GM19463 (cell line): ENCODE results near the gene ALDH3B1.

Source experiments
- ATAC-seq: cut with Tn5 transposase; IDR thresholded peaks from one replicate; pipeline ENCODE4 v1.9.1; 2021; ENCODE audit warnings: mild to moderate bottlenecking, moderate library complexity; ENCODE audit not compliant: unreplicated experiment

The ALDH3B1 gene

GRCh38 chr11:68012044-68012842, 2.1 kb downstream of the ALDH3B1 start:
- ATAC-seq: no peak

GRCh38 chr11:68012843-68013610, 2.9 kb downstream of the ALDH3B1 start:
- ATAC-seq: no peak

DNA sequence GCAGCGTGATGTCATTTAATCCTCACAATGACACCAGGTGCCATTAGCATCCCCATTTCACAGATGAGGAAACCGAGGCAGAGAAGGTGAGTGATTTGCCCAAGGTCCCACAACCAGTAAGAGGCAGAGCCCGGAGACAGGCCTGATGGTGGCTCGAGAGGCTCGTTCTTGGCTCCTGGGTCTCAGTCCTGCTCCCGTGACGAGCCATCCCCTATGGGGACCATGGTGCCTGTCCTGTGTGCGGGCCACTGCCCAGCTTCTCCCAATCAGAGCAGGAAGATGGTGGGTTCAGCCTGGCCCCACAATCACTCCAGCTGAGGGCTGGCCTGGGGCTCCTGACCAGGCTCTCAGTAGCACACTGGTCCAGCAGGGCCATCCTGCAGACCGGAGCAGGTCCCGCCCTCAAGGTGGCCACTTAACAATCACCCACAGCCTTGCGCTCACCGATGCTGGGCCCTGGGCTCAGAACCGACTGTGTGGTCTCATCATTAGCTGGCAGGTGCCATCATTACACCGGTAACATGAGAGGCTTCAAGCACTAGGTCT, 3.6 kb downstream of the ALDH3B1 start:
- no peak for ATAC-seq

DNA sequence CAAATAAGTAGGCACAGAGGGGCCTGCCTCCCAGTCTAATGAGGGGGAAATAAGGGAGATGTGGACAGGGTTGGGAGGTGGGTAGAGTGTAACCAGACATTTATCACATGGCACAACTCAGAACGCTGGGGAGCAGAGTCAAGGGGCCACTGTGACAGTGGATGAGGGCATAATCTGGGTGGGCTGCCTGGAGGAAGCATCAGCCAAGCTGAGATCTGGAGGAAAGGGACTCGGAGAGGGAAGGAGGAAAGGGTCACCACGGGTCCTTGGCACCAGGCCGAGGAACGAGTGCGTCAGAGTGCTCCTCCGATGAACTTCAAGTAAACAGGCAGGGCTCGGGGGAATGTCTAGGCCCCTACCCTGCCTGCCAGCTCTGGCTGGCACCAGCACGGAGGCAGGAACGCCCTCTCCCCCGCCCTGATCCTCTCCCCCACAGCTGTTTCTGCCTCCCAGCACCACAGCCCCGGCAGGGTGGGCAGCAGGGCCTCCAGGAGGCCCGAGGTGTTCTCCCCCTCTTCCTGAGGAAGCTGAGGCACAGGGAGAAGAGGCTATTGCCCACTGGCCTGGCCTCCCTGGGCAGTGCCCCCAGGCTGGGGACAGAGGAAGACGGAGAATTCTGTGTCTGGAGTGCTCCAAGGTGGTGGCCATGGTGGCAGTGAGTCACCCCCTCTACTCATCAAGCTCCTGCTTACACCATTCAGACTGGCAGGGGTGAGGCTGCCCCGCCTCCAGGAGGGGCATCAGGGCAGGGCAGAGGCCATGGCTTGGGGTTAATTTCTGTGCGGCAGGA, 4.2 kb downstream of the ALDH3B1 start:
- ATAC-seq: no peak

DNA sequence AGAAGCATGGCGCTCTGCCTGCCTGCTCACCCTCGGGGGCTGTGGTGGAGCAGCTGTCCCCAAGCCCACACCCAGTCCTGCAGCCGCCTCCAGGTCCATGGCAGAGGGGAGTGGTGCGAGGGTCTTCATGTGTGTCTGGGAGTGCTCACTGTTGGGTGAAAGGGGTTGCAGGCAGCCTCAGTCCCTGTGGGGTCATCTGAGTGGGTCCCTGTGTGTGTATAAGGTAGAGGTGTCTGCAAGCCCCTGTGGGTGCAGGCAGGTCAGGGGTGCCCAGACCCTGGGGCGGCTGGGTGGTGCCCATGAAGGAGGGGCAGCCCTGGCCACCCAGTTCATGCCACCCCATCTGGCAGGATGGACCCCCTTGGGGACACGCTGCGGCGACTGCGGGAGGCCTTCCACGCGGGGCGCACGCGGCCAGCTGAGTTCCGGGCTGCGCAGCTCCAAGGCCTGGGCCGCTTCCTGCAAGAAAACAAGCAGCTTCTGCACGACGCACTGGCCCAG, 4.9 kb downstream of the ALDH3B1 start:
- no peak for ATAC-seq

- no peak for ATAC-seq
Observed at GRCh38 chr11:68015467-68015866, 5.3 kb downstream of the ALDH3B1 start.

- ATAC-seq: no peak
Observed at GRCh38 chr11:68016161-68016903, 6.2 kb downstream of the ALDH3B1 start.

GRCh38 chr11:68016904-68017817, 7.0 kb downstream of the ALDH3B1 start:
- no peak for ATAC-seq

DNA sequence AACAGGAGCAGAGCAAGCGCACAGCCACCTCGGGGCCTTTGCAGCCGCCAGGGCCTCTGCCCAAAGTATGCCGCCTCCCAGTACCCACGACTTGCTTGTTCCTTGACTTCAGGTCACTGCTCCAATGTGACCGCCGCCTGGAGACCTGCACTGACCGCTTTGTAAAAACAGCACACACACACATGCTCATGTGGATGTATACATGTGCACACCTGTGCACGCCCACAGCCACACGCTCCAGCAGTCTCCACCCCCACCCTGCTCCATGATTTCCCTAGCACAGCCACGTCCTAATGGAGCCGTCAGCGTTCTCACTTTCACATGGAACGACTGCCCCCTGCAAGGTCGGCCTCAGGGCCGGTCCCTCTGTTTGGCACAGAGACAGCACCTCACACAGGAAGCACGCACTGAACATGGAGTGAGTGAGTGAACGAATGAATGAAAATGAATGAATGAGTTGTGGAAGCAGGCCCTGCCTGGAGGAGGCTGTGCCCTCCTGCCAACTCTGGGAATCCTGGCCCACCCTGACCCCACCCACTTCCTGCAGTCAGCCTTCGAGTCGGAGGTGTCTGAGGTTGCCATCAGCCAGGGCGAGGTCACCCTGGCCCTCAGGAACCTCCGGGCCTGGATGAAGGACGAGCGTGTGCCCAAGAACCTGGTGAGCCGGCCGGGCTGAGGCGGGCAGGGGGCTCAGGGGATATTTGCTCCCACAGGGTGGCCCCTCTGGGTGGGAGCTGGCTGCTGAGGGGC, 8.0 kb downstream of the ALDH3B1 start:
- no peak for ATAC-seq

DNA sequence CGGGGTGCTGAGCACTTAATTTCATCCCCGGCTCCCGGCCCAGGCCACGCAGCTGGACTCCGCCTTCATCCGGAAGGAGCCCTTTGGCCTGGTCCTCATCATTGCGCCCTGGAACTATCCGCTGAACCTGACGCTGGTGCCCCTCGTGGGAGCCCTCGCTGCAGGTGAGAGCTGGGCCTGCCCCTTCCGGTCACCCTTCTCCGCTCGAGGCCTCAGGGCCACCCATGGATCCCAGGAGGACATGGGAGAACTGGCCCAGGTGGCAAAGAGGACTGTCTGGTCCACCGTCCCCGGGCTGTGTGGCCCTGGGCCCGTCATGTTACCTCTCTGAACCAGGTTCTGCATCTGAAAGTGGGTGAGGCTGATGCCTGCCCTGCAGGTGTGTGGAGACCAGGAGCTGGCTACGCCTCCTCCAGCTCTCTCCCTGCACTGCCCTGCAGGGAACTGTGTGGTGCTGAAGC, 8.6 kb downstream of the ALDH3B1 start:
- no peak for ATAC-seq

GRCh38 chr11:68019486-68019885, 9.4 kb downstream of the ALDH3B1 start:
- no peak for ATAC-seq

DNA sequence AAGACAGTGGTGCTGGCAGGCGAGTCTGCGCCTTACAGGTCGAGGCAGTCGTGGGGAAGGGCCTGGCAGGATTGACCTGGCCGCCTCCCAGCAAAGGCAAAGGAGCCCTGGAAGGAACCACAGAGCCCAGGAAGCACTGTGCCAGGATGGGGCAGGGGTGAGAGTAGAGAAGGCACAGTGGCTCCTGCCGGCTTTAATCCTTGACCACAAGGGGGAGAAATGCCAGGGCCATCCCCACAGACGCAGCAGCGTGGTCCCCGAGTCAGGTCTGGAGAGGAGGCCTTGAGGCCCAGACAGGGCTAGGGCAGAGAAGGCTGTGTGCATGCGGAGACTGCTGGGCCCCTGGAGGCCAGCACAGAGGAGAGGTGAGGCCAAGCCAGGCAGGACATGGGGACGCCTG, 10.4 kb downstream of the ALDH3B1 start:
- no peak for ATAC-seq

DNA sequence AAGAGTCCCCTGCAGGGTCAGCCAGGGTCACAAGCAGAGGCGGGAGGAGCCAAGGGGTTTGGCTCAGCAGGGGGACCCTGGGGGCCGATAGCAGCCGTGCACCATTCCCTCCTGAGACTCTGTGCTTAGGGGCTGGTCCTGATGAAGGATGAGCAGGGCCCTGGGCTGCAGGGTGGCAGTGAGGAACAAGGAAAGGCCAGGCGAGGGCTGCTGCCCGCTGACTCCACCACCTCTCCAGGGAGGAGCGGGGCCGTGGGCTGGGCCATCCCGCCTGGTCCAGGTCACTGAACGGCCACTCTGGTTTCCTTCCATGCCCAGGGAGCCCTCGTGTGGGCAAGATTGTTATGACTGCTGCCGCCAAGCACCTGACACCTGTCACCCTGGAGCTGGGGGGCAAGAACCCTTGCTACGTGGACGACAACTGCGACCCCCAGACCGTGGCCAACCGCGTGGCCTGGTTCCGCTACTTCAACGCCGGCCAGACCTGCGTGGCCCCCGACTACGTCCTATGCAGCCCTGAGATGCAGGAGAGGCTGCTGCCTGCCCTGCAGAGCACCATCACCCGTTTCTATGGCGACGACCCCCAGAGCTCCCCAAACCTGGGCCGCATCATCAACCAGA, 11.2 kb downstream of the ALDH3B1 start:
- ATAC-seq: no peak

GRCh38 chr11:68022531-68022930, 12.4 kb downstream of the ALDH3B1 start:
- ATAC-seq: no peak

DNA sequence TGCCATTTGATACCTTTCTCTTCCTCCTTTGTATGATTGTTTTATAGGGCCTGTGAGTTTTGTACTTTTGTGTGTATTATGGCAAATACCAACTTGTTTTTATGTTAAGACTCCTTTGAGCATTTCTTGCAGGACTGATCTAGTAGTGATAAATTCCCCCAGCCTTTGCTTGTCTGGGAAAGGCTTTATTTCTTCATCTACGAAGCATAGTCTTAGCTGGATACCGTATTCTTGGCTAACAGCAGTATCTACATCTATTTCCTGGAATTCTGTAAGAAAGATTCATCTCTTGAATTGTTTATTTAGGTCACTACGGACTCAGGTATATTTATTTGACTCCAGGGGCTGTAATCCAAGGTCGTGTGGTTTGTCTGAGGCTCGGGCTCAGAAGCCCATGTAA, 14.4 kb downstream of the ALDH3B1 start:
- ATAC-seq: no peak

DNA sequence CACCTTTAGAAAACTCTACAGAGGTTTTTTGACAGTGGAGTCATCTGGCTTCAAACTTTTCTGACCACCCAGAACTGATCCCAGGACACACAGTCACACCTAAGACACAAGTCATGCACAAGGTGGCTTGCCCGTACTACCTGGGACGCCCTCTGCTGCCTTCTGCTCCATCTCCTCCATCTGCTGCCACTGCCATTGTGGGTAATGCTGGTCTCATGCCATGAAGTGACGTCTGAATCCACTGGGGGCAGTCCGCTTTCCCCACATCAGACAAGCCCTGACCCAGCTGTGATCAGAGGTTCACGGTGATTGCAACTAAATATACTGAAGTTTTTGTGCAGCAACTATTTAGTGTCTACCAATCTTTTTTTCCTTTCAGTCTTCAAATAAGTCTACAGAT, 14.9 kb downstream of the ALDH3B1 start:
- ATAC-seq: no peak

DNA sequence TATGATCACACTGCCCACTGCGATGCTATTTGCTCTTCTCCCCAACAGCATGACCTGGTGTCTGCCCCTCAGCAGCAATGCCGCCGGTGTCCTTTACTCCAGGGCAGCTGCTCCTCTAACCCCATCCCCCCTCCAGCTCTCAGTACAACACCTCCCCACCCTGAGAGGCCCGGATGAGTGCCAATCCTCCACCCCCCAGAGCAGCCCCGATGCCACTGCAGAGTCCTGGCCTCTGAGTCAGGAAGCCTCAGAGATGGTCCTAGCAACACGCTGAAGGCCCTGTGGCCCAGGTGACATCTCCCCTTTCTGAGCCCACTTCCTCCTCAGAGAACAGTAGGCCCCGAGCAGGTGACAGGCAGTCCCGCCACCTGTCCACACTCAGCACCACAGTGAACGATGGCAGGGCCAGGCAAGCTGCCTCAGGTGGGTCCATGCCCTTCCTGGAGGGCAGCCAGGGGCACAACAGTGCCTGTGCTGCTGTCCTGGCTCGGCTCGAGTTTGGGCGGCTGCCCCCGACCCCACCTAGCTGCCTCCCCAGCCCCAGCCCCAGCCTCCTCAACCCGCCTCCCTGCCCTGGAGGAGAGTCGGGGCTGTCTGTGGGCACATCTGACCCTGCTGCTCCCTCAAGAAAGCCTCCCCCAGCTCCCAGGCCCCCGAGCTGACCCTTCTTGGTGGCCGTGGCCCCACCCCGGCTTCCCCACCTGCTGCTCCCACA, 16.4 kb downstream of the ALDH3B1 start:
- ATAC-seq: no peak
